Measurements from ENCODE around the gene TEDC1.

TEDC1 gene

DNA sequence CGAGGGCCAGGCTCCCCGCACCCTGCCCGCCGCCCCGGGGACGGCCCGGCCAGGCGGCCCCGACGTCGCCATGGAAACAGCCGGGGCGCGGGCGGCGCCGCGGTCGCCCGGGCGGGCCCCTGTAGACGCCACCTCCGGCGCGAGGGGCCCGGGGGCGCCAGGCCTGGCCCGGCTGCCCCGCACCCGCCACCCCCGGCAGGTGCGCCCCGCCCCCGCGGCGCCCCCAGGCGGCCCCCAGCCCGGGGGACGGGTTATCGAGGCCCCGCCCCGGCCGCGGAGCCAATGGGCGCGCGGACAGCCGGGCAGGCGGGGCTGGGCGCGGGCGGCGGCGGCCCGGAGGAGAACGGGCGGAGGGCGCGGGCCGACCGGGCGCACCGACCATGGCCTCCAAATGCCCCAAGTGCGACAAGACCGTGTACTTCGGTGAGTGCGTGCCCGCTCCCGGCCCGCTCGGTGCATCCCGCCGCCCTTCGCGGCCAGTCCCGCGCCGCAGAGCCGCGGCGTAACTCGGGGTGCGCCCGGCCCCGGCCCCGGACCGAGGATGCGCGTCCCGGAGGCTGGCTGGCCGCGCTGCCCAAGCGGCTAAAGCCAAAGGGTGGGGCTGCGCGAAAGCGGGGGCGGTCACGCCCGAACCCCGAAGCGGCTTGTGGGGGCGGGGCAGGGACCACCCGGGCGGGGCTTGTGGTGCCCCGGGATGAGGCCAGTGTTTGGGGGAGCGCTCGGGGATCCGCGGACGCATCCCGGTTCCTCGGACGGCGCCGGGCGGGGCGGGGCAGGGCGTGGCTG is 16.4 kb upstream of the TEDC1 start, which contains the start of gene CRIP2:
CRIP2 (plus strand) TSS at position 339 of the 786 bp plus-strand sequence; CDS start at position 381, 42 bp downstream.
- no peak for DNase-seq

DNA sequence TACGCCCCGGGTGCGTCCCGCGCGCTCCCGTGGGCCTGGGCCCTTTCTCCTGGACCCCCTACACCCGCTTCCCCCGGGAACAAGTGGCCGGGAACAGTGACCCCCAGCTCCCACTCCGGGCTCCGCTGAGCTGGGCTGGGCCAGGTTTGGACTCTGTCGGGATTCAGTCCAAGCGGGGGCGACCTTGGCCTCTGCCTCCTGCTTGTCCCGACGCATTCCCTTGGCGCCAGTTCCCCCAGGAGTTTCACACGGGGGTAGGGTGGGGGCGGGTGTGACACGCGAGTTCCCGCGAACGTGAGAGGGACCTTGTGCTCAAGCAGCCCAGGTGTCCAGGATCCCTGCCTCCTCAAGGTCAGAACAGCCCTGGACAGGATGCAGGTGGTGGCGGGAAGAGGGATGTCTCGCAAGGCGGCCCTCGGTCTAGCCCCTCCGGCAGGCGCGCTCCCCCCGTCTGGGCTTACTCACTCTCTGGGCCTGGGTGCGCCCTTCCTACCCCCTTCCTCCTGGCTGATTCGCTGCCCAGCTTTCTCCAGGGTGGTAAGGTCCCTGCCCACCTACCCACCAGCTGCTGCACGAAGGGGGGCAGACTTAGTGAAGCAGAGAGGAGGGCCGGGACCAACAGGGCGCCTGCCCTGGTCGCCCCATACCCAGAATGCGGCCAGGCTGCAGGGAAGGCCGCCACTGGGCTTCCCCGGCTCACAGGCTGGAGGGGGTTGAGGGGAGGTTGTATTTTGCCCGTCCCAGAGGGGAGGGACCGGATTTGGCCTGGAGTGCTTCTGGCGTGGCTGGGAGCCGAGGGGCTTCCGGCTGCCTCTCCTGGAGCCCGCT is 15.6 kb upstream of the TEDC1 start:
- DNase-seq = no peak

DNA sequence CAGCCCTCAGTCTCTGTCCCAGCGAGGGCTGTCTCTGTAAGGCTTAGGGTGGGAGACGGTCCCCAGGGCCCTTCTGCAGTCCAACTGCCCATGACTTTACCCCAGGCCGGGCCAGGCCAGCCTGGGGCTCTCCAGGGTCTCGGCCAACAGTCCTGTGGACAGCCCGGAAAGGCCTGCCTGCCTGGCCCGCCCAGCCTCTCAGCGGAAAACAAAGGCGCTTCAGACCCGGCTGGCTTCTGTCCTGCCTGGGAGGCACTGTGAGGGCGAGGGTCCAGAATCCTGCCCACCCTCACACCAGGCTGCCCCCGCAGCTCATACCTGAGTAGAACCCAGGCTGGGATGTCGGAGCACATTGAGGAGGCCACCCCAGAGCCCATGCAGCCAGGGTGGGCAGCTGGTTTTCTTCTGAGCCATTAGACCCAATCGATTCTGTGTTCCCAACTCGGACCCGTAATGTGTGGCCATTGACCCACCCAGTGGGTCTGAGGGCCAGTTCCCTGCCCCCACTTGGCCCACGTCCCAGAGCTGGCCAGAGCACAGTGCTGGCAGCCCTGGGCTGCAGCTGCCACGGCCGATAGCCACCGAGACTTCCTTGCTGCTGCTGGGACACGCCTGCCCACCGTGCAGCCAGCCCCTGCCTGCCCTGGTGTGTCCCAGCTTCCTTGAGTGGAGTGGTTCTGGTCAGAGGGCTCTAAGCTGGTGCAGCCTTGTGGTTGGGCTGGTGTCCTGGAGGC is 14.8 kb upstream of the TEDC1 start:
- DNase-seq = no peak

DNA sequence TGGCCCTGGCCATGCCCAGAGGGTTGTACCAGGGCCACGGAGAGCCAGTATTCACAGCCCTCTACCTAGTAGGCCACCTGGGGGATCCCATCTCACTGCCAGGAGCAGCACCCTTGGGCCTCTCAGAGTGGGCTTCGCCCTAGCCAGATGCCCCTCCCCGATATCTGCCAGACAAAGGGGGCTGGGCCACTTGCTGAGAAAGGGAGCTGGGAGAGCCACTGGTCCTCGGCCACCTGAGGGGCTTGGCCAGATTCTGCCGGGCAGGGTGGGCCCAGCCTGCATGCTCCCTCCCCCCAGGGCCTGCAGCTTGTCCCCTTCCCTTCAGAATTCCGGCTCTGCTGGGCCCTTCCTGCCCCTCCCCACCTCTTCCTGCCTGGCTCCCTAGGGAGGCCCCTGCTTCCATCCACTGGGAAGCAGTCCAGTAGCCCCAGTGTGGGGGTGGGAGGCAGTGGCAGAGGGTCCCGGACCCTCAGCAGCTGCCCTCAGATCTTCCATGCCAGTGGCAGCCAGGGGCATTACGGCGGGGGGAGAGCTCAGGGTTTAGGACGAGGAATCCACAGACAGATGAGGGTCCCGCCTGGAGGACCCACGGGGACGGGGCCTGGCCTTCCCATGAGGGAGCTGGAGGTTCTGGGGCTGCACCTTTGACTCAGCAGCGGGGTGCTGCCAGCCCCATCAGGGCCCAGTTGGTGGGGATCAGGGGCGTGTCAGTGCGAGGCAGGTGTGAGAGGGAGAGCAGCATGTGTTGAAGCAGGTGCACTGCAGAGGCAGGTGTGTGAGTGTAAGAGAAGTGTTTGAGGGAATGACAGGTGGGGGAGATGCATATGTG is 14.0 kb upstream of the TEDC1 start:
- DNase-seq = no peak

DNA sequence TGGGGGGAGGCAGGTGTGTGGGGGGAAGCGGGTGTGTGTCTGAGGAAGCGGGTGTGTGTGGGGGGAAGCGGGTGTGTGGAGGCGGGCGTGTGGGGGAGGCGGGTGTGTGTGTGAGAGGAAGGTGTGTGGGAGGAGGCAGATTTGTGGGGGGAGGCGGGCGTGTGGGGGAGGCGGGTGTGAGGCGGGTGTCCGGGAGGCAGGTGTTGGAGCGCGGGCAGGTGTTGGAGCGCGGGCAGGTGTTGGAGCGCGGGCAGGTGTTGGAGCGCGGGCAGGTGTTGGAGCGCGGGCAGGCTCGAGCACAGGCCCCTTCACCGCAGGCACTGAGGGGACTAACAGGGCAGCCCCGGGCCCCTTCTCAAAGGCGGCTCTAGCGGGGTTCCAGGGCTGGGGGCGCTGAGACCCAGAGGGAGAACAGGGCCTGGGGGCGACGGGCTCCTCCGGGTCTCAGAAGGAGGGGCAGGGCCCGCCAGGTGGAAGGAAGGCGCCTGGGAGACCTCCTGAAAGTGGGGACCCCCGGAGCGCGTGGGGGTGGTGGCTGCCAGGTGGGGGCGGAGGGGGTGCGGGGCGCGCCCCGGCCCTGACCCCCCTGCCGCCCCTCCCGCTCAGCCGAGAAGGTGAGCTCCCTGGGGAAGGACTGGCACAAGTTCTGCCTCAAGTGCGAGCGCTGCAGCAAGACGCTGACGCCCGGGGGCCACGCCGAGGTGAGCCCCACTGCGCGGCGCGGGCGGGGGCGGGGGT is 13.2 kb upstream of the TEDC1 start:
- no peak for DNase-seq

DNA sequence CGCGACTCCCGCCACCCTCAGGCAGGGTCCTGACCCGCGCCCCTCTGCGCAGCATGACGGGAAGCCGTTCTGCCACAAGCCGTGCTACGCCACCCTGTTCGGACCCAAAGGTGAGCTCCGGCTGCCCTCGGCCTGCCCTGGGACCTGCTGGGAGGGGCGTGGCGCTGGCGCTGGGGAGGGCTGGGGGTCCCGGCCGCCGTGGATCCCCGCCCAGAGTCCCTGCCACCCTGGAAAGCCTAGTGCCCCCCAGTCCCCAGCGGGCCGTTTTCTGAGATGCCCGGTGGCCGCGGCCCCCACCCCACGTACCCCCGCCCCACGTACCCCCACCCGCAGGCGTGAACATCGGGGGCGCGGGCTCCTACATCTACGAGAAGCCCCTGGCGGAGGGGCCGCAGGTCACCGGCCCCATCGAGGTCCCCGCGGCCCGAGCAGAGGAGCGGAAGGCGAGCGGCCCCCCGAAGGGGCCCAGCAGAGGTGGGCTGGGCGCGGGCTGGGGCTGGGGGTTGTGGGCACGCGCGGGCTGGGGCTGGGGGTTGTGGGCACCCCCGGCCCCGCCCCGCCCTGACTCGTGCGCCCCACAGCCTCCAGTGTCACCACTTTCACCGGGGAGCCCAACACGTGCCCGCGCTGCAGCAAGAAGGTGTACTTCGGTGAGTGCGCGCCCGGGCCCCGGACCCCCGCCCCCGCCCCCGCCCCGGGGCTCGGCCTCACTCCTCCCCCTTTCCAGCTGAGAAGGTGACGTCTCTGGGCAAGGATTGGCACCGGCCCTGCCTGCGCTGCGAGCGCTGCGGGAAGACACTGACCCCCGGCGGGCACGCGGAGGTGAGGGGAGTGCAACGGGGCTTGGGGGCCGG is 12.4 kb upstream of the TEDC1 start:
- DNase-seq = no peak

DNA sequence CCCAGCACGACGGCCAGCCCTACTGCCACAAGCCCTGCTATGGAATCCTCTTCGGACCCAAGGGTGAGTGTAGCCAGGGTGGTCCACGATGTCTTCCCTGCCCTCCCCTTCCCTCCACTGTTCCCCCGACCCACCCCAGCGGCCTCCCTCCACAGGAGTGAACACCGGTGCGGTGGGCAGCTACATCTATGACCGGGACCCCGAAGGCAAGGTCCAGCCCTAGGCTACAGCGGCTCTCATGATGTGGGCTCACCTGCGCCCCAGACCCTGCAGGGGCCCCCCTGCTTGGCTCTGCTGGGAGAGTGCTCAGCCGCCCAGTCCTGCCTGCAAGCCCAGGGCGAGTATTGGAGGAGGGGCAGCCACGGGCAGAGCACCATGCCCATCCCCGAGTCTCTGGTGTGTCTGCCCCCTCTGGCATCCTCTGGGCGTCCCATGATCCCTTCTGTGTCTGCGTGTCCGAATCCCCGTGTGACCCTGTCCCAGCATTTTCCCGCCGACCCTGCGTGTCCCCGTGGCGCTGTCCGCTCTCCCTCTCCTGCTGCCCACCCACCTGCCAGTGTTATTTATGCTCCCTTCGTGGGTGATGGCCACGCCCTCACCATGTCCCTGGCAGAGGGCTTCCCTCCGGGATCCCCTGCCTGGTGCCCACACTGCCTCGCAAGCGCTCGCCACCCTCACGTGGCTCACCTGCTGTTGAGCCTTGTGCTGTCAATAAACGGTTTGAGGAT is 11.5 kb upstream of the TEDC1 start:
- no peak for DNase-seq

DNA sequence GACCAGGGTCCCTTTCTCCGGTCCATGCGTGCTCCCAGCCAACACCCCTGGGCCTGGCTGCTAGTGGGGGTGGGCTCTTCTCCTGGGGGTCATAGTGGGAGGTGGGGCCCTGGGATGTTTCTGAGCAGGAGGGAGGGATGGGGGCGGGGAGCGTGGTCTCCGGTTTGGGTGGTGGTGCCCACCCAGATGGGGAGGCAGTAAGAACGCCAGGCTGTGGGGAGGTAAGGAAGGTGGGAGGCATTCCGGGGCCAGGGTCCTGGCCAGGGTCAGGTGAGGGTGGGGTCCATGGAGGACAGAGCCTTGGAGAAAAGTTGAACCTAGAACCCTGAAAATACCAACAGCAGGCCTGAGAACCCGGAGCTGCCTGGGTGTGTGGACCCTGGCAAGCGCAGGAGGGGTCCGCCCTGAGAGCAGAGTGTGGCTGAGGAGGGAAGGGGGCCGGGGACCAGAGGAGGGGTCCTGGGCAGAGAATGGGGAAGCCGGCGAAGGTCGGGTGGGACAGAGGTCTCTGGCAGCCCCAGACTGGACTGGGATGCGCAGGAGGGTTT is 10.8 kb upstream of the TEDC1 start:
- DNase-seq = no peak

DNA sequence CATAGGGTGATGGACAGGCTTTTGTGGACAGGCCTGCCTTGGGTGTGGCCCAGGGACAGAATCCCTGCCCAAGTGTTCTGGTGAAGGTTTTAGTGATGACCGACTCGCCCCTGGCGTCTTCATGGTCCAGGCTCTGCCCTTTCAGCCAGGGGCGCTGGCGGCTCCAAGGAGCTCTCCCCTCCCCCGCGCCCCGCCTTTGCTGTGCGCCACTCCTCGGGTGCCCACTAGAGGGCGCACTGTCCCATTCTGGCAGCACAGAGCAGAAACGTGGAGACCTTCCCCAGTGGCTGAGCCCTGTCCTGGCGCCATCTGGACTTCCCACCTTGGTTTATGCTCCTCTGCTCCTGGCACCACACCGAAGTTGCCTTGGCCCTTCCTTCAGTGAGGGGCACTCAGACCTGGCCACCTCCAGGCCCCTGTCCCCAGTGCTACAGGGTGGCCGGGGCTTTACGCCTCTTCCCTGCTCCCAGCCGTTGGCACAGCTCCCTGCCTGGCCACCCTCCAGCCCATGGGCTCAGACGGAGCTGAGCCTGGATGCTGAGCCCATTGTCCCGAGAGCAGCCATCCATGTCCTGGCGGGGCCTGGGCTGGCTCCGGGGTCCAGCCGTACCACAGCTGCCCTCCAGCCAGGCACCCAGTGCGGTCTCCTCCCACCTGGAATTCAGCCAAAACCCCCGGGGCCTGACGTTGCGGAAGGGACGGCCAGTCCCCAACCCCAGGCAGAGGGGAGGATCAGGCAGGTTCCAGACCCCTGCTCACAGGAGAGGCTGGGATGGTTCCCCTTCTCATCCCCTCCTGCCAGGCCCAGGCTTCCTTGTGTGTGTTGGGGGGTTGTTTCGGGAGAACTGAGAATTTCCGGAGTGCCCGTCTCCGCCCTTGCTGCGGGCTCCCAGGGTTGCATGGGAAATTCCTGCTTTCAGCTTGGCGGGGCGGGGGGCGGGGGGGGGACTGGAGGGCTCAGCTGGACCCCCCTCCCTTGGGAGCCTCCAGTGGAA is 9.9 kb upstream of the TEDC1 start:
- DNase-seq = peak; percentile 58

DNA sequence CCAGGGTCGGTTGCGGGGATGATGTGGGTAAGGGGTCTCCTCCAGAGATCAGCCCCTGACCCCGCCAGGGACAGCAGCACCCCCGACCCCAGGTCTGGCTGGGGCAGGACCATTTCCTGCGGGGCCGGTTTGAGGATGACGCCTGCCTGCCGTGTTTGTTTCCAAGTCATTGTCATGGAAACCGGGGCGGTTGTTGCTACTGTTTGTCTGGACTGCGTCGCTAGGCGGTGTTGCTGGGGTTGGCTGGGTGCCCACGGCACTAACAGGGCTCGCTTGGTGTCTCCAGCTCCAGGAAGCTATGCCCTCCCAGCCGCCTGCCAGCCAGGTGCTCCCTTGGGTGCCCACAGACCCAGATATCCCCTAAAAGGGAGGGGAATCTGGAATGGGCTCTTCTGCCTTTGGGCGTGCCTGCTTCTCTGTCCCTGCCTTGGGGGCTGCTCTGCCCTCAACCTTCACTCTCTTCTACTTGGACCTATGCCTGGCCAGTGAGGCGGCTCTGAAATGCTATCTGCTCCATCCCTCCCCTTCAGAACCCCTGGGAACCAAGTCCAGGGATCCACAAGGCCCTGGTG is 9.1 kb upstream of the TEDC1 start:
- peak; percentile 79 for DNase-seq

DNA sequence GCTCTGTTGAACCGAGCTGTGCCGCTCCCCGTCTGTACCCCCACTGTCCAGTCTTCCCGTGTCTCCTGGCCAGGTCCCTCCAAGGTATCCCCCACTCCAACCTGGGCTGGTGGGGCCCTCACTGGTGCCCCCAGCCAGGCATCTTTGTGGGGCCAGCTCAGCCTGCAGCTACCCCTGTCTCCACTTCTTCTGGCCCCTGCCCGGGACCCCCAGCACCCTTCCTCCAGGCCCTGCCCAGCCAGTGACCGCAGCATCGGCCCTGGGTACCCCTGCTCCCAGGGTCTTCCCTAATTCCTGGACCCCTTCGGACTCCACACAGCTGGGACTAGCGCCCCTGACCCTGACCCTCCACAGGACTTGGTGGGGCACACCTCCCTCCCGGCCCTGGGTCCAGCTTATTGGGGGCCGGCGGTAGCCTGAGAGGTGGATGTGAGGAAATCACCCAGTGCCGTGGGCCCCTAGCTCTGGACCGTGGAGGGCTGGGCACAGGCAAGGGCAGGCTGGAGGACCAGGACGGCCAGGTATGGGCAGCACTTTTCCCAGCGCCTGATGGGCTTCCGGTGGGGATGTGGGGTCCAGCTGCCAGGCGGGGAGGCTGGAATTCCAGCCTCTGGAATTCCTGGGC is 8.4 kb upstream of the TEDC1 start:
- DNase-seq = no peak

DNA sequence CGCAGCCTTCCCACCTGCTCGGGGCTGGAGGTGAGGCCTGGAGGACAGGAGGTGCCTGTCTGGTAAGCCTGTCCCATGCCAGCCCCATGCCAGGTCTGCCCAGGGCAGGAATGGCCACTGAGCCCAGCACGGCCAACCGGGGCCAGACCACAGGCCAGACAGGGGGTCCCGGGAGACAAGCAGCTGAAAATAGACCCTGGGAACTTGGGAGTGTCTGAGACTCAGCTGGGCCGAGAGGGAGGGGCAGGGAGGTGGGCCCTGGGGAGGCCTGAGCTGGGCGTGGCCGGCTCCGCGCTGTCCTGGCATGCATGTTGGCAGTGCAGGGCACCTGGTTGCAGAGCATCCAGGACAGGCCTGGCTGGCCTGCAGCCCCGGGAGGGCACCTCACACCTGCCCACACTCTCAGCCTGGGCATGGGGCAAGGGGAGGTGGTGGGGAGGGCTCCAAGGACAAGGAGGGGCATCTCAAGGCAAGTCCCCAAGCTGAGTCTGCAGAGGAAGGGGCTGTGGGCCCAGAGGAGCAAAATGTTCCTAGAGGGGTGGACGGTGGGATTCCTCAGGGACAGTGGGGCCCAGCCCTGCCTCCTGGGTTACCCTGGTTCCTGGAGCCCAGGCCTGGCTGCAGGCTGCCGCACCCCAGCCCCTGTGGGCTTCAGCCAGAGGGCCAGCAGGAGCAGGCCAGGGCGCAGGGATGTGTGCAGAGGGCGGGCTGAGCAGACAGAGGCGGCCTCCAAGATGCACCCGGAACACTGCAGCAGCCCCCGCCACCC is 7.6 kb upstream of the TEDC1 start:
- DNase-seq = no peak

DNA sequence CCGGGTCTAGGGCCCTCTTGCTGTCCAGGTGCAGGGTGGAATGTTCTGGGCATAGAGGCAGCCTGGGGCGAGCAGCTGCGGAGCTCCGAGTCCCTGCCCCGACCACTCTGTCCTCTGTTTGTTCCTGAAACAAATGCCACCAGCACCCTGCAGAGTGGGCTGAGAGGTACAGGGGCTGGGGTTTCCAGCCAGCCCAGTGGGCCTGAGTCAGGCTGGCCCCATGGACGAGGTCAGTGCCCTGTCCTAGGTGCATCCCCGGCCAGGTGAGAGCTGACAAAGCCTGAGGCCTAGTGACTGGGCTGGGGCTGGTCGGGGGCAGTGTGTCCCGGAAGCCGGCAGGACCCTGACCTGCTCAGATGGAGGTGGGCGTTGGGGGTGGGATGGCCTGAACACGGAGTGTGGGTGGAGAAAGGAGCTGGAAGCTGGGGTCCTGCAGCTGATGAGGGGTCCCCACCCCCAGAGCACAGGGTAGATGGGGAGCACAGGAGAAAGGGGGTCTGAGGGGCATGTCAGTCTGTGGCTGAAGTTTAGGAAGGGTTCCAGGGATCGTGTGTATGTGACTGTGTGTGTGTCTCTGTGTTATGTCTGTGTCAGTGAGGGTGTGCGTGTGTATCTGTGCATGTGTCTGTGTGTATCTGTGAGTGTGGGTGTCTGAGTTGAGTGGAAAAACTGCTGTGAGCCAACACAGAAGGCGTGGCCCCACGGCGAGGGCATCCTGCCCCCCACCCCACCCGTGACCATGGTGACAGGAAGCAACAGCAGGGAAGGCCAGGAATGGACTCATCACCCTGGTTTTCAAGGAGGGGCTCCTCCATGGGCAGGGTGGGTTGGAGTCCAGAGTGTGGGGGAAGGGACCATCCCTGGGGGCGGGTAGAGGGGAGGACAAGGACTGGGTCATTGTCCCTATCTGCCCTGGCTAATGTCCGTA is 6.7 kb upstream of the TEDC1 start:
- no peak for DNase-seq

DNA sequence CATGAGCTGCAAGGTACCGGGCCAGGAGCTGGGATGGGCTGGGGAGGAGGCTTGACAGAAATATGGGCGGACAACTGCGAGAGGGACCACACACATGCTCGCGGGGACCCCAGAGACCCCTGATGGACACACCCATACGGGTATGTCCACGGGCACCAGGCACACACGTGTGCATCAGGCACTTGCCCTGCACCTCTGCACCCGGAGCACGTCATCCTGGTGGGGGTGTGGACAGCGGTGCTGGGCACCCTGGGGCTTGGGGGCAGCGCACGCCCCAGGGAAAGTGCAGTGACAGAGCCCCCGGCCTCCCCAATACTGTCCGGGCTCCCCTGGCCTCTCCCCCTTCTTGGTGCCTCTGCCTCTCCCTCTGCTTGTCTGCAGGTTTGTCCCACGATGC is 6.1 kb upstream of the TEDC1 start:
- no peak for DNase-seq

DNA sequence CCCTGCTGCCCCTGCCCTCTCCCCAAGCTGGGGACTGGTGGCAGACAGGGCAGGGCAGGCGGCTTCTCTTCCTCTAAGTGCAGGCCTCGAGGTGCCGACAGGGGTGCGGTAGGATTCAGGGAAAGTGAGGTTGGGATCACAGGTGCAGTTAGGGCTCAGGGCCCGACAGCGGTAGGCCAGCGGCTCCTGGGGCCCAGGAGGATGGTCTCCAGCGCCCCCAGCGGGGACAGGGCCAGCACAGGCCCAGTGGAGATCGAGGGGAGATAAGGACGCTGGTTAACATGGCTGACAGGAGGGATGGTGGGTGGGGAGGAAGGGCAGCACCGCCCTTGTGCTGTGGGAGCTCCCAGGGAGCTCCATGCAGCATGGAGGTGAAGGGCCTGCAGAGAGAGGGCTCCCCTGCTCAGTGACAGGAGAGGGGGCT is 5.3 kb upstream of the TEDC1 start:
- no peak for DNase-seq
